HG03558 (cell line): ENCODE data around the gene RHOXF1.
"Not testable (repeated sequence)": the region's sequence is repeated elsewhere in the genome, so short reads cannot be mapped to it uniquely, and the experiment has no call there.

Source experiments
- ATAC-seq: cut with Tn5 transposase; IDR thresholded peaks from one replicate; pipeline ENCODE4 v1.9.1; 2021; ENCODE audit warnings: moderate number of reproducible peaks; ENCODE audit not compliant: unreplicated experiment; ENCODE audit errors: extremely low read depth

RHOXF1 gene

GRCh38 chrX:120087289-120088017 lies 28.3 kb downstream of the RHOXF1 start:
- no peak for ATAC-seq

DNA sequence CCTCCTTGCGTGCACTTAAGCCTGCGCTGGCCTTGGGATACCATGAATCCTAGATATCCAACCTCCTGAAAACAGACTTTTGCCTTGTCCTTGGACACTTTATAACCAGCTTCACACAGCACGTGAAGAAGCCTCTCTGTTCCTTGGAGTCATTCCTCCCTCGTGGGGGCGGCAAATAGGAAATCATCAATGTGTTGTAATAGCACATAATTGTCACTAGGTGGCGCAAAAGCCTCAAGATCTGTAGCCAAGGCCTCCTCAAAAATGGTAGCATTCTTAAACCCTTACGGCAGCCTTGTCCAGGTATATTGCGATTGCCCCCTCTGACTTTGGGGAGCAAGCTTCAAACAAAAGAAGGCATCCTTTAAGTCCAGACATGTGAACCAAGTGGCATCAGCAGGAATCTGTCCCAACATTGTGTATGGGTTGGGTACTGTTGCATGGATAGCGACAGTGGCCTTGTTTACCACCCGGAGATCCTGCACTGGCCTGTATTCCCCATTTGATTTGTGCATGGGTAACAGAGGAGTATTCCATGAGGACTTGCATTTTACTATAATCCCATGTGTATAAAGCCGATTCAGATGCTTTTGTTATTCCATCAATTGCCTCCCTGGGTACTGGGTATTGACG lies 30.0 kb downstream of the RHOXF1 start:
- ATAC-seq: not testable (repeated sequence)

- not testable (repeated sequence) for ATAC-seq
Measured at GRCh38 chrX:120077590-120077989, 38.1 kb downstream of the RHOXF1 start, which contains the start of gene RHOXF2B. Gene RHOXF2B (minus strand): TSS chrX:120077690. CDS start chrX:120077552, 138 bp downstream.

GRCh38 chrX:120066169-120066568 lies 49.5 kb downstream of the RHOXF1 start:
- ATAC-seq: not testable (repeated sequence)
